Gastrocnemius medialis (tissue), 4 donors: ENCODE measurements around the gene TARDBP.
"Not testable (repeated sequence)": the region's sequence is repeated elsewhere in the genome, so short reads cannot be mapped to it uniquely, and the experiment has no call there.

Source experiments
- CTCF ChIP-seq, 5 experiments: fragments of 450-650 bp in 3 of 5; fragments of 200-600 bp in 2 of 5; sonication (generic) in 2 of 5; IDR thresholded peaks in 4 of 5; conservative IDR thresholded peaks in 1 of 5; 1 replicate in 4 of 5; 2 replicates in 1 of 5; pipeline ENCODE4 v1.5.1; 2016 to 2019; ENCODE audit warnings: antibody characterized with exemption in 5 of 5, mild to moderate bottlenecking in 3 of 5, moderate library complexity in 3 of 5
- POLR2A ChIP-seq, 2 donors: fragments of 450-650 bp; IDR thresholded peaks; one replicate each; pipeline ENCODE4 v1.6.1; 2017; ENCODE audit warnings: antibody characterized with exemption in 2 of 2, mild to moderate bottlenecking in 2 of 2, moderate library complexity in 2 of 2

- not testable (repeated sequence) for TF ChIP-seq CTCF (IDR thresholded peaks at IDR 0.05 in 4 of 5, conservative IDR thresholded peaks at IDR 0.05 in 1 of 5); POLR2A (IDR thresholded peaks at IDR 0.05)
Measured at GRCh38 chr1:11037019-11037739, 24.7 kb downstream of the TARDBP start.
